Progenitor cell of endocrine pancreas (in vitro differentiated cells): ENCODE data around the gene ODC1. TPM values are rescaled to one million over a fixed set of nuclear protein-coding genes. Genes with fewer than 3 reads are reported as not detected.

Source experiments
- DNase-seq: peaks from one replicate; pipeline ENCODE4 v3.0.0; 2021; ENCODE audit warnings: low spot score; ENCODE audit not compliant: unreplicated experiment
- H3K27ac Mint-ChIP-seq: 2 replicates; pipeline ENCODE4 v1.8.0; 2021; ENCODE audit warnings: mild to moderate bottlenecking, moderate library complexity, mixed read lengths
- H3K27me3 Mint-ChIP-seq: 2 replicates; pipeline ENCODE4 v1.8.0; 2021; ENCODE audit warnings: mixed read lengths
- H3K36me3 Mint-ChIP-seq: 2 replicates; pipeline ENCODE4 v1.8.0; 2022; ENCODE audit warnings: mixed read lengths; ENCODE audit not compliant: insufficient read depth
- H3K4me1 Mint-ChIP-seq: 2 replicates; pipeline ENCODE4 v1.8.0; 2021; ENCODE audit warnings: low read depth, mixed read lengths
- H3K4me3 Mint-ChIP-seq: 2 replicates; pipeline ENCODE4 v1.8.0; 2021; ENCODE audit warnings: low read depth, mild to moderate bottlenecking, moderate library complexity, mixed read lengths
- H3K9me3 Mint-ChIP-seq: 2 replicates; pipeline ENCODE4 v1.8.0; 2021; ENCODE audit warnings: low read depth, mixed read lengths
- CTCF ChIP-seq: fragments of 200-600 bp; sonication (generic); IDR thresholded peaks from one replicate; pipeline ENCODE4 v1.5.0; 2021; ENCODE audit warnings: antibody characterized with exemption, mild to moderate bottlenecking; ENCODE audit not compliant: unreplicated experiment
- total RNA-seq: library from RNA; stranded (reverse); gene quantifications from 2 replicates; pipeline ENCODE4 v1.2.1, GENCODE V29; 2021

Gene ODC1
- total RNA-seq, 1 donor from 2014 or later = 252 TPM

GRCh38 chr2:10439971-10440370 is 8.2 kb downstream of the ODC1 start:
- DNase-seq = no peak
- peaks cover 35% of the 10 kb centered on the region for H3K36me3 Mint-ChIP-seq
- no peak for TF ChIP-seq CTCF
- no peaks in the 10 kb centered on the region for H3K27me3 Mint-ChIP-seq
- peaks cover under 1% of the 10 kb centered on the region for H3K4me1 Mint-ChIP-seq
- H3K9me3 Mint-ChIP-seq = no peaks in the 10 kb centered on the region
- no peak overlapping the region for H3K4me3 Mint-ChIP-seq
- H3K27ac Mint-ChIP-seq = peak overlapping the region; percentile 33

- DNase-seq = no peak
- peaks cover 2% of the 10 kb centered on the region for H3K4me1 Mint-ChIP-seq
- peaks cover 29% of the 10 kb centered on the region for H3K36me3 Mint-ChIP-seq
- peak overlapping the region; percentile 52 for H3K27ac Mint-ChIP-seq
- TF ChIP-seq CTCF = no peak
- no peaks in the 10 kb centered on the region for H3K9me3 Mint-ChIP-seq
- no peak overlapping the region for H3K4me3 Mint-ChIP-seq
- H3K27me3 Mint-ChIP-seq = no peaks in the 10 kb centered on the region
Observed at GRCh38 chr2:10439185-10439879, 8.8 kb downstream of the ODC1 start.

GRCh38 chr2:10438688-10439087 is 9.4 kb downstream of the ODC1 start:
- TF ChIP-seq CTCF = no peak
- no peaks in the 10 kb centered on the region for H3K27me3 Mint-ChIP-seq
- H3K27ac Mint-ChIP-seq = peak overlapping the region; percentile 87

GRCh38 chr2:10437806-10438205 is 10.3 kb downstream of the ODC1 start:
- H3K4me3 Mint-ChIP-seq = no peak overlapping the region
- H3K27me3 Mint-ChIP-seq = peaks cover 5% of the 10 kb centered on the region
- no peak for TF ChIP-seq CTCF
- H3K36me3 Mint-ChIP-seq = peaks cover 20% of the 10 kb centered on the region
- no peak overlapping the region for H3K27ac Mint-ChIP-seq
- peaks cover 6% of the 10 kb centered on the region for H3K4me1 Mint-ChIP-seq
- no peaks in the 10 kb centered on the region for H3K9me3 Mint-ChIP-seq
- no peak for DNase-seq

More at GRCh38 chr2:10438688-10439087, 9.4 kb downstream of the ODC1 start:
- no peak for DNase-seq
- Mint-ChIP-seq H3K36me3 (peaks cover 25% of the 10 kb centered on the region), H3K4me1 (peaks cover 4% of the 10 kb centered on the region), H3K4me3 (no peak overlapping the region), H3K9me3 (no peaks in the 10 kb centered on the region)

GRCh38 chr2:10436583-10437110 is 11.5 kb downstream of the ODC1 start:
- Mint-ChIP-seq H3K4me1 (peaks cover 6% of the 10 kb centered on the region), H3K4me3 (no peak overlapping the region), H3K36me3 (peaks cover 14% of the 10 kb centered on the region), H3K27ac (no peak overlapping the region), H3K9me3 (no peaks in the 10 kb centered on the region), H3K27me3 (peaks cover 5% of the 10 kb centered on the region)
- TF ChIP-seq CTCF = no peak
- DNase-seq = no peak
